Measurements from ENCODE around the gene MUC12. TPM values are rescaled to one million over a fixed set of nuclear protein-coding genes. Genes with fewer than 3 reads are reported as not detected.

The MUC12 gene
- total and polyA plus RNA-seq, 8 donors = 0.03 to 0.80 (median 0.43) TPM; not detected in 2

DNA sequence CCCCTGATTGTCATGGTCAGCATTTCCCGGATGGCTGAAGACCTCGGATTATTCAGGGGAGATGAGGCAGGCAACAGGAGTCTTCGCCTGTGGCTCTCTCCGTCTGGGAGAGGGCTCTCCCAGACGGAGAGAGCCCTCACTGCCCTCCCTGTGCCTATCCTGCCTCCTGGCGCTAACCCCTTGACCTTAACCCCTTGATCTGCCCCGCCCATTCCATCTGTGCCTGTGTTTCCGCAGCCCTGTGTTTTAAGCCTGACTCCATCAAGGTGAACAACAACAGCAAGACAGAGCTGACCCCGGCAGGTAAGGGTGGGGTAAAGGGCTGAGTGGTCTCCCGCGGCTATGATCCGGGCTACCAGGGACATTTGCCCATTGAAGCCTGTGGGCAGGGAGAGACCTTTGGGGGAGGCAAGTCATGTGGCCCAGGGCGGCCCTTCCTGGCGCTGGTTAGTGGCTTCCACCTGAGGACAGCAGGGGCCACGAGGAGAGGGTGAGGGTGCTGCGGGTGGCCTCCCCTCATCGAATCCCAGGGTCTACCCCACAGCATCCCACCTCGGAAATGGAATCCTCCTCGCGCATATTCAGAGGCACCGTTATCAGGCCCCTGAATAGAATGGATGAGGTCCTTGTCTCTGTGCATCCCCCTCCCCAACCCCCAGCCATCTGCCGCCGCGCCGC is 4.2 kb upstream of the MUC12 start:
- no peak for TF ChIP-seq CTCF (IDR thresholded peaks at IDR 0.05)
- Histone ChIP-seq H3K9me3 (no peaks in the 10 kb centered on the region), H3K4me3 (peak overlapping the region in 2 of 4 donors; percentile 35 to 53), H3K27me3 (peaks cover 0 to 20% (median 10%) of the 10 kb centered on the region in 4 donors), H3K4me1 (peaks cover 0 to 6% (median 0%) of the 10 kb centered on the region in 3 donors), H3K27ac (no peak overlapping the region), H3K36me3 (no peaks in the 10 kb centered on the region)
- 19 to 20% methylated on average over 25 of the region's 25 CpGs for WGBS, 2 donors
- DNase-seq (no peak), ATAC-seq (no peak), FAIRE-seq (no peak)
- intact Hi-C loops (cut with DNase I) = no loop called here

DNA sequence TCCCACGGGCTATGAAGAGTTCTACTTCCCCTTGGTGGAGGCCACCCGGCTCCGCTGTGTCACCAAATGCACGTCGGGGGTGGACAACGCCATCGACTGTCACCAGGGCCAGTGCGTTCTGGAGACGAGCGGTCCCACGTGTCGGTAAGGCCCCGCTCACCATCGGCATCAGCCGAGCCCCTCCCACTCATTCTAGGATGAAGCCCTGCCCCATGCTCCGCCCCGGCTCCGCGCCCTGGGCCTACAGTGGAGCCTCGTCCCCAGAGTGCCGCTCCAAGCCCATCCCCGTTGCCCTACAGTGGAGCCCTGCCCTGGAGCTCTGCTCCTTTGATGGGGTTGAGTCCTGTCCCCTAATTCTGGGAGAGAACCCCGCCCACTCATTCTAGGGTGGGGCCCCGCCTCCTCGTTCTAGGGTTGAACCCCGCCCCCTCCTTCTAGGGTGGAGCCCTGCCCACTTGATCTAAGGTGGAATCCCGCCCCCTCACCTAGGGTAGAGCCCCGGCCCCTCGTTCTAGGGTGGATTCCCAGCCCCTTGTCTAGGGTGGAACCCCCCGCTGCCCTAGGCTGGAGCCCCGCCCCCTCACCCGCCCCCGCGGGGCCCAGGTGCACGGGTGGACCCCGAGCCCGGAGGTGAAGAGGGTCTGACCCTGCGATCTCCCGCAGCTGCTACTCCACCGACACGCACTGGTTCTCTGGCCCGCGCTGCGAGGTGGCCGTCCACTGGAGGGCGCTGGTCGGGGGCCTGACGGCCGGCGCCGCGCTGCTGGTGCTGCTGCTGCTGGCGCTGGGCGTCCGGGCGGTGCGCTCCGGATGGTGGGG is 3.4 kb upstream of the MUC12 start:
- no peaks in the 10 kb centered on the region for H3K36me3 ChIP-seq
- H3K4me3 ChIP-seq = peak overlapping the region; percentile 13 to 53 (median 28)
- H3K9me3 ChIP-seq = no peaks in the 10 kb centered on the region
- 2% methylated on average over 53 to 58 of the region's 58 CpGs for WGBS, 2 donors
- peak; percentile 65 to 94 (median 85) for TF ChIP-seq CTCF (IDR thresholded peaks at IDR 0.05)
- H3K27ac ChIP-seq = no peak overlapping the region
- intact Hi-C loops (cut with DNase I) = no loop called here
- DNase-seq (peak; percentile 75 to 99 (median 88)), FAIRE-seq (no peak), ATAC-seq (peak; percentile 93 to 95 (median 94))
- peaks cover 0 to 20% (median 10%) of the 10 kb centered on the region in 4 donors for H3K27me3 ChIP-seq
- peaks cover 0 to 6% (median 0%) of the 10 kb centered on the region in 3 donors for H3K4me1 ChIP-seq

DNA sequence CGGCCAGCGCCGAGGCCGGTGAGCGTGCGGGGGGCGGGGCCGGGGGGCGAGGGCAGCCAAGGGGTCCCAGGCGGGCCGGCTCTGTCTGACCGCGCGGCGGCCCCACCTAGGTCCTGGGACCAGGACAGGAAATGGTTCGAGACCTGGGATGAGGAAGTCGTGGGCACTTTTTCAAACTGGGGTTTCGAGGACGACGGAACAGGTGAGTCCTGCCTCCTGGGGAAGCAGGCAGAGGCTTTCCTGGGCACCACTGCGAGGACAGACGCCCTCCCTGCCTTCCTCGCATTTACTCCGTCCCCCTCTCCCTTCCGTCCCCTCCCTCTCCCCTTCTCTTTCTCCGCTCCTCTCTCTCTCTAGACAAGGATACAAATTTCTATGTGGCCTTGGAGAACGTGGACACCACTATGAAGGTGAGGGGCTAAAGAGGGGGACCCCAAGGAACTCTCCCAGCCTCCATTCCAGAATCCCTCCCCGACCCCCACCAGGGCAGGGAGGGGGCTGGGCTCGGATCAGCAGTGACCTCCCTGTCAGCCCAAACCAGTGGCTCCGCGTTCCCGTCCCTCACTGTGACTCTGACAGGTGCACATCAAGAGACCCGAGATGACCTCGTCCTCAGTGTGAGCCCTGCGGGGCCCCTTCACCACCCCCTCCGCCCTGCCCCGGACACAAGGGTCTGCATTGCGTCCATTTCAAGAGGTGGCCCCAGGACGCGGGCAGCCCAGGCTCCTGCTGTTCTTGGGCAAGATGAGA is 2.6 kb upstream of the MUC12 start:
- H3K27ac ChIP-seq = no peak overlapping the region
- peak overlapping the region; percentile 13 to 53 (median 28) for H3K4me3 ChIP-seq
- intact Hi-C loops (cut with DNase I) = no loop called here
- FAIRE-seq (no peak), DNase-seq (peak in 2 of 6 donors; percentile 42 to 80), ATAC-seq (peak in 1 of 4 donors; percentile 10)
- H3K4me1 ChIP-seq = peaks cover 0 to 6% (median 0%) of the 10 kb centered on the region in 3 donors
- no peaks in the 10 kb centered on the region for H3K36me3 ChIP-seq
- H3K9me3 ChIP-seq = no peaks in the 10 kb centered on the region
- WGBS, 2 donors = 7 to 9% methylated on average over 40 of the region's 40 CpGs
- TF ChIP-seq CTCF (IDR thresholded peaks at IDR 0.05) = no peak
- H3K27me3 ChIP-seq = peaks cover 0 to 20% (median 10%) of the 10 kb centered on the region in 4 donors

DNA sequence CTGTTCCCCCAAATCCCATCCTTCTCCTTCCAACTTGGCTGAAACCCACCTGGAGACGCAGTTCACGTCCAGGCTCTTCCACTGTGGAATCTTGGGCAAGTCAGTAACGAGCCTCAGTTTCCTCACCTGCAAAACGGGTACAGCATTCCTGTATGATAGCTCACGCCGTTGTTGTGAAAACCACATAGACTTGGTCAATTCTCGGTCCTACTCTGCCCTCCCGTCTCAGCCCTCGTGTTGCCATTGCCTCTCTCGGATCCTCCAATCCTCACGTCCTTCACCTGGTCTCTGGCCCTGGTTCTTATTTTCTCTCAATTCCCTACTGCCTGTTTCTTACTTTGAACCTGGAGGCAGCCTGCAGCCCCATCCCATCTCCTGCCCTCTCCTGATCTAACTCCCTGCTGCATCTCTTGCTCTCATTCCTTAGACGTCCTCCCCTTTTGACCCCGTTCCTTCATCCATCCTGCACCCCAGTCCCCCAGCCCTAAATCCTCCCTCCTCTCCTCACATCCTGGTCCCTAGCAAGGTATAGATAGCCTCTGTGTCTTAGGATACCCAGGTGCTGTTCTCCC is 2.0 kb upstream of the MUC12 start:
- Histone ChIP-seq H3K9me3 (no peaks in the 10 kb centered on the region), H3K36me3 (no peaks in the 10 kb centered on the region), H3K4me3 (peak overlapping the region in 1 of 4 donors; percentile 53), H3K27me3 (peaks cover 0 to 20% (median 10%) of the 10 kb centered on the region in 4 donors), H3K4me1 (peaks cover 0 to 6% (median 0%) of the 10 kb centered on the region in 3 donors), H3K27ac (no peak overlapping the region)
- 35 to 44% methylated on average over 13 of the region's 13 CpGs for WGBS, 2 donors
- intact Hi-C loops (cut with DNase I) = no loop called here
- ATAC-seq (no peak), DNase-seq (no peak), FAIRE-seq (no peak)
- TF ChIP-seq CTCF (IDR thresholded peaks at IDR 0.05) = no peak
